HPDE6-E6E7 (cell line): ENCODE data around the gene ZNF763.
"Not testable (repeated sequence)": the region's sequence is repeated elsewhere in the genome, so short reads cannot be mapped to it uniquely, and the experiment has no call there.

Experiments used
- DNase-seq: peaks from one replicate; pipeline ENCODE4 v3.0.0; 2011; ENCODE audit warnings: missing footprints; ENCODE audit errors: extremely low spot score

ZNF763 gene

DNA sequence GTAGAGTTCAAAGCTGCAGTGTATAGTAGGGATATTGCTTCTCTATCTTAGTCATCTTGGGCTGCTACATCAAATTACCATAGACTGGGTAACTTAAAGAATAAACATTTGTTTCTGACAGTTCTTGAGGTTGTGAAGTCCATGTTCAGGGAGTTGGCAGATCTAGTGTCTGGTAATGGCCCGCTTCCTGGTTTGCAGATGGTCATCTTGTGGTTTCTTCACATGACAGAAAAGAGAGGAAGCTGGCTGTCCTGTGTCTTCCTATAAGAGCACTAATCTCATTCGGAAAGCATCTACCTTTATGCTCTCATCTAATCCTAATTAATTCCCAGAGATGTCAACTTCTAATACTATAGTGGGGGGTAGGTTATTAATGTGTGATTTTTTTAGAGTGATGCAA lies 6.2 kb downstream of the ZNF763 start:
- no peak for DNase-seq

DNA sequence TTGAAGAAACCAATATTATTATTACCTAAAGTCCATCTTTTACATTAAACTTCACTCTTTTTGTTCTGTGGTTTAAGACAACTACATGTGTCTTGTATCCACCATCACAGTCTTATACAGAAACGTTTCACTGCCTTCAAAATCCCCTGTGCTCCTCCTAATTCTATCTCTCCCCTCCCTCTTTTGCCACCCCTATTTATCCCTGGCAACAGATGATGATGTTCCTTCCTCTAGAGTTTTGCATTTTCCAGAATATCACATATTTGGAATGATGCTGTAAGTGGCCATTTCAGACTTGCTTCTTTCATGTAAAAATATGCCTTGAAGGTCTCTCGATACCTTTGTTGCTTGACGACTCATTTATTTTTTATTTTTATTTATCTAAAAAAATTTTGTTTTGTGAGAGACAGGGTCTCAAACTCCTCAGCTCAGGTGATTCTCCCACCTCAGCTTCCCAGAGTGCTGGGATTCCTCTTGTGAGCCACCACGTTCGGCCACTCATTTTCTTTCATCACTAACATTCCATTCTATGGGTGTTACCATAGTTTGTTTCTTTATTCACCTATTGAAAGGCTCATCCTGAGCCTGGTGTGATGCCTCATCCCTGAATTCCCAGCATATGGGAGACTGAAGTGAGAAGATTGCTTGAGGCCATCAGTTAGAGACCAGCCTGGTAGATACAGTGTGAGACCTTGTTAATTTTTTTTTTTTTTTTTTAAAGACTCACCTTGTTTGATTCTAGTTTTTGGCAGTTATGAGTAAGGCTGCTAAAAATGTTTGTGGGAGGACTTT lies 8.4 kb downstream of the ZNF763 start:
- DNase-seq, result no peak

DNA sequence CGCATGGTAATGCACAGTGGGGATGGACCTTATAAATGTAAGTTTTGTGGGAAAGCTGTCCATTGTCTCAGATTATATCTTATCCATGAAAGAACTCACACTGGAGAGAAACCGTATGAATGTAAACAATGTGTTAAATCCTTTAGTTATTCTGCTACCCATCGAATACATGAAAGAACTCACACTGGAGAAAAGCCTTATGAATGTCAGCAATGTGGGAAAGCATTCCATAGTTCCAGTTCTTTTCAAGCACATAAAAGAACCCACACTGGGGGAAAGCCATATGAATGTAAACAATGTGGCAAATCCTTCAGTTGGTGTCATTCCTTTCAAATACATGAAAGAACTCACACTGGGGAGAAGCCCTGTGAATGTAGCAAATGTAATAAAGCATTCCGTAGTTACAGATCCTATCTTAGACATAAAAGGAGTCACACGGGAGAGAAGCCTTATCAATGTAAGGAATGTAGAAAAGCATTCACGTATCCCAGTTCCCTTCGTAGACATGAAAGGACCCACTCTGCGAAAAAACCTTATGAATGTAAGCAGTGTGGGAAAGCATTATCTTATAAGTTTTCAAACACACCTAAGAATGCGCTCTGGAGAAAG lies 13.8 kb downstream of the ZNF763 start:
- no peak for DNase-seq

DNA sequence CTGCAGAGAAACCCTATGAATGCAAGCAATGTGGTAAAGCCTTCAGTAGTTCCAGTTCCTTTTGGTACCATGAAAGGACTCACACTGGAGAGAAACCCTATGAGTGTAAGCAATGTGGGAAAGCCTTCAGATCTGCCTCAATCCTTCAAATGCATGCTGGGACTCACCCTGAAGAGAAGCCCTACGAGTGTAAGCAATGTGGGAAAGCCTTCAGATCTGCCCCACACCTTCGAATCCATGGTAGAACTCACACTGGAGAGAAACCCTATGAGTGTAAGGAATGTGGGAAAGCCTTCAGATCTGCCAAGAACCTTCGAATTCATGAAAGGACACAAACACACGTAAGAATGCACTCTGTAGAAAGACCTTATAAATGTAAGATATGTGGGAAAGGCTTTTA lies 14.7 kb downstream of the ZNF763 start:
- no peak for DNase-seq

DNA sequence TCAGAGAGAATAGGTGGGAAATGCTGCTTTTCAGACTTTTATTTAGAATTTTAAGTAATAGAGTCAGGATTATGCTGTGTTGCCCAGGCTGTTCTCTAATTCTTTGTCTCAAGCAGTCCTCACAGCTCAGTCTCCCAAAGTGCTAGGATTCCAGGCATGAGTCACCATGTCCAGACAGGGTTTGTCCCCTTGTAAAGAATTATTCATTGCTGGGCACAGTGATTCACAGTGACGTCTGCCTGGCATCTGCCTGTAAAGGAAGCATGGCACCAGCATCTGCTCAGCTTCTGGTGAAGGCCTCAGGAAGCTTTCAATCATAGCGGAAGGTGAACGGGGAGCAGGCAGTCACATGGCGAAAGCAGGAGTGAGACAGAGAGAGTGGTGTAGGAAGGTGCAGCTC lies 17.7 kb downstream of the ZNF763 start:
- DNase-seq, result no peak

DNA sequence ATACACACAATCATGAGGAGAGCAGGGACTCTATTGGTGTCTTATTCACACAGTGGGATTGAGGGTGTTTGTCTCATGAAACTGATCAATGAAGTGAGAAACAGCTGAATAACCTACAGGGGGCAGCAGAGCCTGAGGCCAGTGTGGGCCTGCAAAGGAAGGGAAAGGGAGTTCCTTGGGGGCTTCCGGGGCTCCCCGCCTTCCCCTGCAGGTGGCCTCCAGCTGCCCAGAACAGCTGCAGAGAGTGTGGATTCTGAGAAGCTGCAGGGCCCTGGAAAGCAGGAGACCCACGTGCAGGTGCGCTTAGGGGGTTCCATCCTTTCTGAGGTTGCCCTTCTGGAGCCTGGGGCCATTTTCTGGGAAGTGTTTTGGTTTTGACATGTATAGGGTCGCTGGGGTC lies 20.1 kb downstream of the ZNF763 start:
- DNase-seq, result no peak

DNA sequence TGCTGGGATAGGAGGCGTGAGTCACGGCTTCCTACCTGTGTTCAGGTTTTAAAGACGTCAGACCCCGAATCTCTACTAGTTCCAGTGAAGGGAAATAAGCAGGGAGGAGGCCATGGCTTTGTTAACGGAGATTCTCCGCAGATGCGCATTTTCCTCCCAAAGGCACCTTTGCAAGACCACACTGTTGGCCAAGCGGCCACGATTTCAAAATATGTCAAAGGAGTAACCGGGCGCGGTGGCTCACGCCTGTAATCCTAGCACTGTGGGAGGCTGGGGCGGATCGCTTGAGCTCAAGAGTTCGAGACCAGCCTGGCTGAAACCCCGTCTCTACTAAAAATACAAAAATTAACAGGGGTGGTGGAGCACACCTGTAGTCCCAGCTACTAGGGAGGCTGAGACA lies 21.9 kb downstream of the ZNF763 start:
- no peak for DNase-seq

DNA sequence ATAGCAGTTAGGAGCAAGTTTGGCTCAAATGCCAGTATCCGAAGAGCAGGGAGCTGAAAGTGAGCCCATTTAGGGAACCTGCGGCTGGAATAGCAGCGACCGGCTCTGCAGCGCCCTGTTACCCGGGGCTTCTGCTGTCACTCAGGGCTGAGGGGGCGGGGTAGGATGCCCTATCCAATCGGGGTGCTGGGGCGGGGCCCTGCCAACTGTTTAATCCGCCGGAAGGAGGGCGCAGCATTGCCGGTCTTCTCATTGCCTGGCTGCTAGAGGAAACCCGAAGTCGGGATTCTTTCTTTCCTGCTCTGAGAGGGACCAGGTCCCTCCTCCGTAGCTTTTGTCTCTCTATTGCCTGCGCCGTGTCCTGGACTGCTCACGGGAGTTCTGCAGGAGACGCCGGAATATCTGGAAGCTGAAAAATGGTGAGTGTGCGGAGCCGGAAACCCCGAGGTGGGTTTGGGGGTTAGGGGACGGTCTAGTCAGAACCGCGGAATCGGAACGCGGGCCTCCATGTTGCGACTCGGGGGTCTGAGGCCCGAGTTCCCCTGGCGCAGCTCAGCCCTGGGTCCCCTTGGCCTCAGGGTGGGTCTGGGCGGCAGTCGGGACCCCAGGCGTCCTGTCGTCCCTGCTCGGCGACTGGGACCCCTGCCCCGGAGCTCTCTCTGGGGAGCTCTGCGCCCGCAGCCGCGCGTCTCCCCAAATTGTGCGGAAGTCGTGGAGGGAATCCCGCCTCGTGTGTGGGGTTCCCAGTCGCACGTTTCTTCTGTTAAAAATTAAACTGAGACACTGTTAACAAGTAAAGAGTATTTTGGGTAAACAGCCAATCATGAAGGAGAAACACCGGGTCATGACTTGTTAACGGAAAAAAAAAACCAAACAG lies 22.8 kb downstream of the ZNF763 start:
- DNase-seq, result peak; percentile 84

DNA sequence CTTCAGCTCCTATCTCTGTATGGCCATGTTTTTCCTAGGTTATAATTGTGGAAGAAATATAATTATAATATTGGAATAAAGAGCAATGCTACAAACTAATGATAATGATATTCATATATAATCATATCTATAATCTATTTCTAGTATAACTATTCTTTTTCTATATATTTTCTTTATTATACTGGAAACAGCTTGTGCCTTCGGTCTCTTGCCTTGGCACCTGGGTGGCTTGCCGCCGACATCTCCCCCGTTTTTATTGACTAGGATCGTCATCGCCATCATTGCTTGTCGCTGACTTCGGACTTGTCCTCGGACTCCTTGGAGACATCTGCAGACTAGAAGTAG lies 24.2 kb downstream of the ZNF763 start:
- no peak for DNase-seq

DNA sequence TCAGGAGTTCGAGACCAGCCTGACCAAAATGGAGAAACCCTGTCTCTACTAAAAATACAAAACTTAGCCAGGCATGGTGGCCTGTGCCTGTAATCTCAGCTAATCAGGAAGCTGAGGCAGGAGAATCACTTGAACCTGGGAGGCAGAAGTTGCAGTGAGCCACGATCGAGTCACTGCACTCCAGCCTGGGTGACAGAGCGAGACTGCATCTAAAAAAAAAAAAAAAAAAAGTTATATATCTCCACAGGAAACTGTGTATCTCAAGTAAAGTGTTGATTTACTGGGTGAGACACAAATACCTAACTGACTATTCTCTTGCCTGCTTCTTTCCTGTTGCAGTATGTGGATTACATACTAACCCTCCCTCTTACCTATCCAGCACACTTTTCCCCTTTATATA lies 27.1 kb downstream of the ZNF763 start:
- not testable (repeated sequence) for DNase-seq

DNA sequence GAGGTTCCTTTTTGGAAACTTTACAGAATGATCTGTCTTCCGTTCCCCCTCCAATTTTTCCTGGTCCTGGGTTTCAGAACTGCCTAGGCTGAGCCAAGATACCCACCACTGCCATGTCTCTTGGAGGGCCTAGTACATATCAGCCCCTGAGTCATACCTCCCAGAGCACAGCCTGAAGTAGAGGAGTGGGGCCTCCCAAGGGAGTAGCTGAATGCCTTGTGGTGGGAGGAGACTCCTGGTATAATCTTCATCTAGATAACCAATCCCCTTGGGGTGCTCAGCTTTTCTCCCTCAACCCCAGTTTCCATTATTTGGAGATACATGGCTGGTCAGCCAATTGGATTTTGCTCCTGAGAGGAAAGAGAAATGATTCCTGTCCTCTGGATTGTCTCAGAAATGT lies 30.3 kb downstream of the ZNF763 start:
- no peak for DNase-seq

DNA sequence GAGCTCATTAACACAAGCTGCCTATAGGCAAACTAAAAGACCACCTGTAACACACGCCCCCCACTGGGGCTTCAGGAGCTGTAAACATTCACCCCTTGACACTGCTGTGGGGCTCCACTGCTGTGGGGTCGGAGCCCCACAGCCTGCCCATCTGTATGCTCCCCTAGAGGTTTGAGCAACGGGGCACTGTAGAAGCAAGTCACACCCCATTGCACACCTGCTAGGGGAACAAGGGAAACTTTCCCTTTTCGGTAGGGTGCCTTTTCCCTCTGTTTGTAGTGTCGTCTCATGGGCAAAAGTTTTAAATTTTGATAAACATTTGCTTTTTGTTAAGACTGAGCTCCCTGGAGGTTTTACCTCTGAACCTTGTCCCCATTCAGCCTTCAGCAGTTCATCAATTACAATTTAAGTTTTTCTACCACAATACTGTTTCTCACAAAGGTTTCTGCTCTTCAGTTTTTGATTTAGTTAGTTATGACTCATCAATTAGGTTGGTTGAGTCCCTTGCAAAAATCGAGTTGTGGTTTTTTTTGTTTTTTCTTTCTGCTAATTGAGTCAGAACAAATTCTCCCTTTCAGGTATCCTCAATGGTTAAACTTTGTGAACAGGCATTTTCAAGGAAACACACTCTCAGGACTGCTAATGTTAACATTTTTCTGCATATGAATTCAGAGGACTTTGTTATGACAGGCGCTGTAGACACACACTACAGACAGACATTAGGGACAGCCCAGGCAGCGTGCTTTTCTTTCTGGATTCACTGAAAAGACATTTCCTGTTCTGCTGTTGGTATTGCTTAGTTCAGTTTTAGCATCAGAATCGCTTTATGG lies 35.5 kb downstream of the ZNF763 start:
- no peak for DNase-seq

DNA sequence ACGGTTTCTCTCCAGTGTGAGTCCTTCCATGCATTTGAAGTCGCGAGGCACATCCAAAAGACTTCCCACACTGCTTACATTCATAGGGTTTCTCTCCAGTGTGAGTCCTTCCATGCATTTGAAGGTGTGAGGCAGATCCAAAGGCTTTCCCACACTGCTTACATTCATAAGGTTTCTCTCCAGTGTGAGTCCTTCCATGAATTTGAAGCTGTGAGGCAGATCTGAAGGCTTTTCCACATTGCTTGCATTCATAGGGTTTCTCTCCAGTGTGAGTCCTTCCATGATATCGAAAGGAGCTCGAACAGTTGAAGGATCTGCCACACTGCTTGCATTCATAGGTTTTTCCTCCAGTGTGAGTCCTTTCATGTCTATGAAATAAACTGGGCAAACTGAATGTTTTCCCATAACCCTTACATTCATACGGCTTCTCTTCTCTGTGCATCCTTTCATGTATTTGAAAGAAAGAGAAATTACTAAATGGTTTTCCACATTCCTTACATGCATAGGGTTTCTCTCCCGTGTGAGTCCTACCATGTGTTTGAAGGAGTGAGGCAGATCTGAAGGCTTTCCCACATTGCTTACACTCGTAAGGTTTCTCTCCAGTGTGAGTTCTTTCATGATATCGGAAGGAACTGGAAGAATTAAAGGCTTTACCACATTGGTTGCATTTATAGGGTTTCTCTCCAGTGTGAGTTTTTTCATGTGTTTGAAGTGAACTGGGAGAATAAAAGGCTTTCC lies 50.3 kb downstream of the ZNF763 start:
- no peak for DNase-seq

DNA sequence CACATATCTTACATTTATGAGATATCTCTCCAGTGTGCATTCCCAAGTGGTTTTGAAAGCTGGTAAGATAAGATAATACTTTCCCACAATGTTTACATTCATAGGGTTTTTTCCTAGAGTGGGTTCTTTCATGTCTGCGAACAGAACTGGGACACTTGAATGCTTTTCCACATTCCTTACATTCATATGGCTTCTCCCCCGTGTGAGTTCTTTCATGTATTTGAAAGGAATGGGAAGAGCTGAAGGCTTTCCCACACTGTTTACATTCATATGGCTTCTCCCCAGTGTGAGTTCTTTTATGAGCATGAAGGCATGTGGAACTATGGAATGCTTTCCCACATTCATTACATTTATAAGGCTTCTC lies 50.9 kb downstream of the ZNF763 start:
- DNase-seq, result no peak
